Esophagus squamous epithelium (tissue), 4 donors: ENCODE measurements around the gene CDYL.

Experiments used
- POLR2A ChIP-seq, 4 donors: fragments of 450-650 bp; IDR thresholded peaks; one replicate each; pipeline ENCODE4 v1.6.1; 2017; ENCODE audit warnings: antibody characterized with exemption in 4 of 4, mild to moderate bottlenecking in 4 of 4, moderate library complexity in 3 of 4
- TF ChIP-seq, protein P1 (sequence below), 6 experiments: fragments of 450-650 bp in 4 of 6; fragments of 200-600 bp in 2 of 6; sonication (generic) in 2 of 6; IDR thresholded peaks; one replicate each; pipeline ENCODE4 v1.5.1; 2016 to 2019; ENCODE audit warnings: antibody characterized with exemption in 6 of 6, mild to moderate bottlenecking in 4 of 6, moderate library complexity in 4 of 6

DNA sequence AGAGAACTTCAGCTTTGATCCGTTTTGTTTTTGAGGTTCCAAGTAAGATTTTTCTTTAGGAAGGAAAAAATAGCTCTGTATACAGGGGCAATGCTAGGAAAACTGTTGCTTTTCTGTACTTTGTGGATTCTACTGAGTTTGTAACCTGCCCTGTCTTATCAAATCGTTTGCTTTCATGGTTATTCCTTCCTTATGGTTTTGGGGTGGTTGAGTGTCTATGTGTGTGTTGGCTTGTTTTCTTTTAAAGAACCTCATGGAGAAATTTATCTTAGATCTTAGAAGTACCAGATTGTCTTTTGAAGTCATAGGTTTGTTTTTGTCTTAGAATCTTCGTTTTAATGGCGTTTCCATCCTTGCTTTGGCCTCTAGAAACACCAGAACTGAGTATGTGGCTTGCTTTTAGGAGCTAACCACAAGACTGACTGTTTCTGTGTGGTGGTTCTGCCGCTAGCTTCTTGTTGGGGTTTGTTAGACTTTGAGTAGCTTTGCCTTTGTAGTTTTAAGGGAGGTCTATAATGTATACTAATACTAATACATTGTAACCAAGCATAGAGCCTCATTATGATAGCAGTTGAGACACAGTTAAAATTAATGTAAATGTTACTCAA, 140.9 kb downstream of the CDYL start:
- TF ChIP-seq, protein P1, sequence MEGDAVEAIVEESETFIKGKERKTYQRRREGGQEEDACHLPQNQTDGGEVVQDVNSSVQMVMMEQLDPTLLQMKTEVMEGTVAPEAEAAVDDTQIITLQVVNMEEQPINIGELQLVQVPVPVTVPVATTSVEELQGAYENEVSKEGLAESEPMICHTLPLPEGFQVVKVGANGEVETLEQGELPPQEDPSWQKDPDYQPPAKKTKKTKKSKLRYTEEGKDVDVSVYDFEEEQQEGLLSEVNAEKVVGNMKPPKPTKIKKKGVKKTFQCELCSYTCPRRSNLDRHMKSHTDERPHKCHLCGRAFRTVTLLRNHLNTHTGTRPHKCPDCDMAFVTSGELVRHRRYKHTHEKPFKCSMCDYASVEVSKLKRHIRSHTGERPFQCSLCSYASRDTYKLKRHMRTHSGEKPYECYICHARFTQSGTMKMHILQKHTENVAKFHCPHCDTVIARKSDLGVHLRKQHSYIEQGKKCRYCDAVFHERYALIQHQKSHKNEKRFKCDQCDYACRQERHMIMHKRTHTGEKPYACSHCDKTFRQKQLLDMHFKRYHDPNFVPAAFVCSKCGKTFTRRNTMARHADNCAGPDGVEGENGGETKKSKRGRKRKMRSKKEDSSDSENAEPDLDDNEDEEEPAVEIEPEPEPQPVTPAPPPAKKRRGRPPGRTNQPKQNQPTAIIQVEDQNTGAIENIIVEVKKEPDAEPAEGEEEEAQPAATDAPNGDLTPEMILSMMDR (IDR thresholded peaks at IDR 0.05) = no peak
- TF ChIP-seq POLR2A (IDR thresholded peaks at IDR 0.05) = no peak
